ENCODE data around the gene RPS27. TPM values are rescaled to one million over a fixed set of nuclear protein-coding genes. Genes with fewer than 3 reads are reported as not detected.
"Not testable (repeated sequence)": the region's sequence is repeated elsewhere in the genome, so short reads cannot be mapped to it uniquely, and the experiment has no call there.

Gene RPS27
- total RNA-seq, 4 donors from 2014 or later: 688 to 4,009 (median 2,458) TPM

DNA sequence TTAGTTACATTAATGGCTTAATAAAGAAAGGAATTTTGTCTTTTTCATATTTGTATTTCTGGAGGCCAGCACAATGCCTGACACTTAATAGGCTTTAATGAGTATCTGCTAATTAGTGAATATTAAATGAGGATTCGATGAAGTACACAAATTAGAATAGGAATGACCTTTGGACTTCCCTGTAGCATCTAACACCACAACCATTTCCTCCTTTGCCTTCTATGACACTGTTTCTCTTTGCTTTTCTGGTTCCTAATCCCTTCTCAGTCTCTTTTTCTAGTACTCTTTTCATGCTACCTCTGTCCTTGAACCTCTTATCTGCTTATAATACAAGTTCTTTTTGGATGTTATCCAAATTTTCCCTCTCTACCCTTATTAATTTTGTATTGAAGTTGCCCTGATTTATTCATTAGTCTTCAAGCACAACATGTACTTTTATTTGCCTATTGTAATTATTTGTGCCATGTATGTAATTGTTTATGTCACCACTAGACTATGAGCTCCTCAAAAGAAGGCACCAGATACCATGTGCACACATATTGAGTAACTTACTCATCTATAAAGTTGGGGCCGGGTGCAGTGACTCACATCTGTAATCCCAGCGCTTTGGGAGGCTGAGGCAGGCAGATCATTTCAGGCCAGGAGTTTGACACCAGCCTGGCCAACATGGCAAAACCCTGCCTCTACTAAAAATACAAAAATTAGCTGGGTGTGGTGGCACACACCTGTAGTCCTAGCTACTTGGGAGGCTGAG lies 23.8 kb downstream of the RPS27 start:
- Histone ChIP-seq H3K4me1 (no peaks in the 10 kb centered on the region), H3K27me3 (no peaks in the 10 kb centered on the region), H3K27ac (no peak overlapping the region), H3K4me3 (no peak overlapping the region), H3K36me3 (no peaks in the 10 kb centered on the region), H3K9me3 (no peaks in the 10 kb centered on the region)
- intact Hi-C loops (cut with DNase I): no loop called here
- DNase-seq: no peak
- TF ChIP-seq, protein P1, sequence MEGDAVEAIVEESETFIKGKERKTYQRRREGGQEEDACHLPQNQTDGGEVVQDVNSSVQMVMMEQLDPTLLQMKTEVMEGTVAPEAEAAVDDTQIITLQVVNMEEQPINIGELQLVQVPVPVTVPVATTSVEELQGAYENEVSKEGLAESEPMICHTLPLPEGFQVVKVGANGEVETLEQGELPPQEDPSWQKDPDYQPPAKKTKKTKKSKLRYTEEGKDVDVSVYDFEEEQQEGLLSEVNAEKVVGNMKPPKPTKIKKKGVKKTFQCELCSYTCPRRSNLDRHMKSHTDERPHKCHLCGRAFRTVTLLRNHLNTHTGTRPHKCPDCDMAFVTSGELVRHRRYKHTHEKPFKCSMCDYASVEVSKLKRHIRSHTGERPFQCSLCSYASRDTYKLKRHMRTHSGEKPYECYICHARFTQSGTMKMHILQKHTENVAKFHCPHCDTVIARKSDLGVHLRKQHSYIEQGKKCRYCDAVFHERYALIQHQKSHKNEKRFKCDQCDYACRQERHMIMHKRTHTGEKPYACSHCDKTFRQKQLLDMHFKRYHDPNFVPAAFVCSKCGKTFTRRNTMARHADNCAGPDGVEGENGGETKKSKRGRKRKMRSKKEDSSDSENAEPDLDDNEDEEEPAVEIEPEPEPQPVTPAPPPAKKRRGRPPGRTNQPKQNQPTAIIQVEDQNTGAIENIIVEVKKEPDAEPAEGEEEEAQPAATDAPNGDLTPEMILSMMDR (IDR thresholded peaks at IDR 0.05): peak in 1 of 6 experiments; percentile 21
- TF ChIP-seq POLR2A (IDR thresholded peaks at IDR 0.05): no peak
- 42 to 69% methylated on average over 3 of the region's 3 CpGs for WGBS, 2 donors

DNA sequence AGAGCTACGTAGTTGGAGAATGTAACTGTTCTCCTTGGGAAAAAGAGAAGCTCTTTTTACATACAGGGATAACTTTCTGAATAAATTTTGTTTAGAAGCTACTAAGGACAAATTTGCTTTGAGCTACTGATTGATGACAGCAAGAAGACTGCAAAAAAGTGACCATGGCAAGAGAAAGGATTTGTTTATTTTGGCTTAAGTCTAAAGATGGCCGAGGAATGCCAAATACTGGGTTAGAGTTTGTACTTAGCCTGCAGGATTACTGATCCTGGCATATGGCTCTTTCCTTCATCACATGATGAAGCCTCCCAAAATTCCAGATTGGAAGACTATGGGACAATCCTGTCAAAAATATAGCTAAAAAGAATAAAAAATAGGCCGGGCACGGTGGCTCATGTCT lies 28.7 kb downstream of the RPS27 start:
- Histone ChIP-seq H3K27ac (no peak overlapping the region), H3K4me3 (no peak overlapping the region), H3K36me3 (no peaks in the 10 kb centered on the region), H3K27me3 (no peaks in the 10 kb centered on the region), H3K4me1 (no peaks in the 10 kb centered on the region), H3K9me3 (no peaks in the 10 kb centered on the region)
- intact Hi-C loops (cut with DNase I): no loop called here
- no peak for DNase-seq
- 71 to 75% methylated on average over 4 of the region's 4 CpGs for whole genome bisulfite sequencing, 2 donors
- TF ChIP-seq, protein P1 (IDR thresholded peaks at IDR 0.05): no peak
- no peak for TF ChIP-seq POLR2A (IDR thresholded peaks at IDR 0.05)

DNA sequence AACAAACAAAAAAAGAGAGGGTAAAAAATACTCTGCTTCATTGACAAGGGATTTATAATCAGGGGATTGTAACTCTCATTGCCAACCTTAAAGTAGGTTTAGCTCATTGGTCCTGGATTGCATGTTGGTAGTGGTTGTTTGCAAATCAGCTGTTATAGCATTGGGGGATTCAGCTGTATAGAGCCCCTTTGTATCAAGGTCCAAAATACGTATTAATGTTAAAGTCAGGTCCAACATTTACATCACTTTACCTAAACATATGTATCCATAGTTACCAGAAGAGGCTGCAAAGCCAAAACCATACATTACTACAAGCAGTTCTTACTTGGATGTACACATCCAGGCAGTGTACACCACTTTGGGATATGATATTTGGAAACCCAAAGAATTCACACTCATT lies 29.4 kb downstream of the RPS27 start:
- TF ChIP-seq, protein P1 (IDR thresholded peaks at IDR 0.05): no peak
- no peak for TF ChIP-seq POLR2A (IDR thresholded peaks at IDR 0.05)
- intact Hi-C loops (cut with DNase I): no loop called here
- WGBS, 2 donors: 73 to 89% methylated on average over 1 of the region's 1 CpG
- Histone ChIP-seq H3K27ac (no peak overlapping the region), H3K27me3 (no peaks in the 10 kb centered on the region), H3K36me3 (no peaks in the 10 kb centered on the region), H3K4me3 (no peak overlapping the region), H3K4me1 (no peaks in the 10 kb centered on the region), H3K9me3 (no peaks in the 10 kb centered on the region)
- DNase-seq: no peak

DNA sequence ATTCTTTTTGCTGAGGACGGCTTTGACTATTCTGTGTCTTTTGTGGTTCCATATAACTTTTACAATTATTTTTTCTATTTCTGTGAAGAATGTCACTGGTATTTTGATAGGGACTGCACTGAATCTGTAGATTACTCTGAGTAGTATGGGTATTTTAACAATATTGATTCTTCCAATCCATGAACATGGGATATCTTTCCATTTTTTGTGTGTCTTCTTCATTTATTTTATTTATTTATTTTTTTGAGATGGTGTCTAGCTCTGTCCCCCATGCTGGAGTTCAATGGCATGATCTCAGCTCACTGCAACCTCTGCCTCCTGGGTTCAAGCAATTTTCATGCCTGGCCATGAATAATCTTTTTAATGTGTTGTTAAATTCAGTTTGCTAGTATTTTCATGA lies 43.1 kb downstream of the RPS27 start:
- H3K27me3 ChIP-seq; intact Hi-C loops (cut with DNase I); DNase-seq; H3K9me3 ChIP-seq; H3K27ac ChIP-seq; H3K4me3 ChIP-seq; H3K36me3 ChIP-seq; H3K4me1 ChIP-seq: not testable (repeated sequence)
- 89 to 100% methylated on average over 1 of the region's 1 CpG for WGBS, 2 donors

Small RNAs within 50 kb of the gene (small RNA-seq; reads per million reads assigned to genes)
- gene MIR6737: 0 to 0.14 (median 0) reads per million in 4 donors
- gene RNU6-179P: 0 reads per million in 4 donors

Other genes with a start within 250 kb of the RPS27 start
- gene SLC27A3, start 215.4 kb upstream of the RPS27 start, total RNA-seq: 10 to 100 TPM in 2 of 4 donors, 1 to 10 TPM in 2; 7.6 to 15.0 (median 11.2) TPM
- gene GATAD2B, start 67.8 kb upstream of the RPS27 start, total RNA-seq: 10 to 100 TPM in 3 of 4 donors, 1 to 10 TPM in 1; 9.7 to 16.6 (median 12.0) TPM
- 10 to 100 TPM in 3 of 4 donors, 1 to 10 TPM in 1; 5.9 to 31.7 (median 14.1) TPM for gene DENND4B, start 44.0 kb upstream of the RPS27 start, total RNA-seq
- 10 to 100 TPM in 1 of 4 donors, 1 to 10 TPM in 3; 7.5 to 13.2 (median 8.0) TPM for gene CRTC2, start 32.1 kb upstream of the RPS27 start, total RNA-seq
- gene SLC39A1, start 27.2 kb upstream of the RPS27 start, total RNA-seq: 10 to 100 TPM; 42.5 to 74.2 (median 58.8) TPM
- 10 to 100 TPM in 1 of 4 donors, 1 to 10 TPM in 3; 3.7 to 14.4 (median 8.1) TPM for gene CREB3L4, start 22.9 kb upstream of the RPS27 start, total RNA-seq
- 100 to 1,000 TPM; 144 to 225 (median 204) TPM for gene JTB, start 13.1 kb upstream of the RPS27 start, total RNA-seq
- 10 to 100 TPM; 24.1 to 45.8 (median 35.5) TPM for gene RAB13, start 4.4 kb upstream of the RPS27 start, total RNA-seq
- under 1 TPM in 2 of 4 donors, not detected in 2; 0.09 to 0.19 TPM for gene NUP210L, start 164.3 kb downstream of the RPS27 start, total RNA-seq
- gene TPM3, start 201.3 kb downstream of the RPS27 start, total RNA-seq: 100 to 1,000 TPM; 216 to 387 (median 316) TPM
- not detected for gene CFAP141, start 215.6 kb downstream of the RPS27 start, total RNA-seq
- 10 to 100 TPM; 57.8 to 69.5 (median 69.1) TPM for gene UBAP2L, start 230.2 kb downstream of the RPS27 start, total RNA-seq

Data from esophagus squamous epithelium (tissue), 5 donors.